GM18511 (cell line): ENCODE measurements around the gene SLC19A1.
"Not testable (repeated sequence)": the region's sequence is repeated elsewhere in the genome, so short reads cannot be mapped to it uniquely, and the experiment has no call there.

ENCODE experiments used
- ATAC-seq: cut with Tn5 transposase; IDR thresholded peaks from one replicate; pipeline ENCODE4 v1.9.1; 2021; ENCODE audit warnings: mild to moderate bottlenecking, moderate library complexity; ENCODE audit not compliant: unreplicated experiment

Gene SLC19A1

GRCh38 chr21:45577801-45578175, 35.5 kb upstream of the SLC19A1 start:
- ATAC-seq = no peak

DNA sequence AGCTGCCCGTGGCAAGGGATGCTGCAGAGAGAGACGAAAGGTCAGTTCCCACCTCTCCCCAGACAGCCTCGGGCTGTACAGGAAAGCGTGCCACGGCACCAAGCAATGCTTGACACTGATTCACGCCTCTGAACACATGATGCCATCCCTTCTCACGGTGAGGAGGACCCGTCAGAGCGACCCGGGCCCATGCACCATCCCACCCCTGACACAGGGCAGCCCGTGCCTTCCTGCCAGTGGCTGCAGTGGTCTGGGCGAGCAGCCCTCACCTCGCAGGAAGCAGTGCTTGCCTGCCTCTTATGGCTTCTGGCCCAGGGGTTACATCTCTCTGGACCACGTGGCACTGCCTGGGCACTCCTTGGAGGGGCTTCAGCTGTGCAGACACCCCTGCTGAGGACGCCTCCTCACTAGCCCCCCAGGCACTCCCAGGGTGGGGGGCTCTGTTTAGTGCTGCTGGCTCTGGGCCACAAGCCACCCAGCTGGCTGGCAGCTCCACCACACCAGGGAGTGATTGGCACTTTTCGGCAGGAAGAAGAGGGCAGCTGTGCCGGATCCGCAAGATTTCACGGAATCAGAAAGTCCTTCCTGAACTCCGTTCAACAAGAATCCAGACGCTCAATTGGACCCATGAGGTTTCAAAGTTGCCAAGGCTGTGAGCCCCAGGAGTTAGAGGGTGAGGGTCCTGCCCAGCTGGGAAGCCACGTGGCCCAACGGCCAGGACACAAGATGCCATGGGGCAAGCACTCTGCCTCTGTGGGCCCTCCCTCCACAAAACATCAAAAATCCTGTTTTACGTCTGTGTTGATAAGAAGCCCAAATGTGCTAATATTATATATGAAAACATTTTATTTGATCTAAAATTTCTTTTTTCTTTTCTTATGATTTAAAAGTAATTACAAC, 34.8 kb upstream of the SLC19A1 start:
- ATAC-seq = no peak

- ATAC-seq = no peak
Measured at GRCh38 chr21:45575993-45576837, 34.0 kb upstream of the SLC19A1 start.

- no peak for ATAC-seq
Measured at GRCh38 chr21:45575304-45575992, 33.2 kb upstream of the SLC19A1 start.

GRCh38 chr21:45574691-45575090, 32.5 kb upstream of the SLC19A1 start:
- ATAC-seq = no peak

DNA sequence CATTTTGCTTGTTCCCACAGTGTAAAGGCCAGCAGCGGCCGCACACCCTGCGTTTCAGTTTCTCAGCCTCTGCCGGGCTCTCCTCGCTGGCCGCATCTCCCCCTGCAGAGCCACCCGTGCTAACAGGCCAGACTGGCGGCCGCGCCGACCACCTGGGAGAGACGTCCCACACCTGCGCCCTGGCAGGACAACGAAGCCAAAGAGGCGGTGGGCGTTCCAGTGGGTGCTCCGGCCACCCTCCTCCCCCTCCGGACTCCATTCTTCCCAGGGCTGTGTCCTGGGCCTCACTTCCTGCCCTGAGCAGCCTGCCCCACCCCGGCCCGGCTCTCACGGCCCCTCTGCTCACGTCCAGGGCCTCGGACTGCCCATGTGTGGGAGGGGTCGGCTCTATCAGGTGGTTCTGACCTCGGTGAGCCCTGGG, 31.9 kb upstream of the SLC19A1 start:
- no peak for ATAC-seq

GRCh38 chr21:45573452-45574035, 31.3 kb upstream of the SLC19A1 start:
- ATAC-seq = no peak

GRCh38 chr21:45572783-45573451, 30.7 kb upstream of the SLC19A1 start:
- ATAC-seq = no peak

GRCh38 chr21:45572231-45572630, 30.0 kb upstream of the SLC19A1 start:
- ATAC-seq = no peak

GRCh38 chr21:45571641-45572040, 29.4 kb upstream of the SLC19A1 start:
- ATAC-seq = no peak

DNA sequence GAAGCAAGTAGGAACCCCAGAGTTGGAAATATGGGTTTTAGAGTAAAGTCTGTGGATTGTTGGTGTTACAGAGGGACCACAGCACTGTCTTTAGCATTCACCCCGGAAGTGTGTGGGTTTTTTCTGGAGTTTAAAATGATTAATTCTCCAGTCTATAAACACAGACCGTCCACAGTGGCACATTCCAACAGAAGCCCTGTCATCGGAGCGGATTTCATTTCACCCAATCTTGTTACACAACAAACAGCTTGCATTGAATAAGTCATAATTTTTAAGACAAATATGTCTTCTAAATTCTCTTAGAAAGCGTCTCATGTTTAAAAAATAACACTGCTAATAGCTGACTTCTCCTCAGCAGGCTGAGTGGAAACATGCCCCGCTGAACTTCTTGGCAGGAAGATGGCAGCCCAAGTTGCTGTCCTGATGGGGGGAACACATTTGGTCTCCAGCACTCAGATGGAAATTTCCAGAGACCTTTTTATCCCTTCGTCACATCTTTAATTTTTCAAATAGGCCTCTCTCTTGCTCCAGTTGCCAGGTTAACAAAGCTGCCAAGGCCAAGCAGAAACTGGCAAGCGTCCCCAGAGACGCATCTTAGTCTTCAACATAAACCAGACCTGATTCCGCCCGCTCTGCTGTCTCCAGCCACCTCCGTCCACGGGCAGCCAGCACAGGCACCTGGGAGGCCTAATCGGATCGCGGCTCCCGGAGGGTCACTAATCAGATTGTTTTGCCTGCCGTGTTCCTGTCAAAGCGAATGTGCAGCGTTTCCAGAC, 28.8 kb upstream of the SLC19A1 start:
- no peak for ATAC-seq

DNA sequence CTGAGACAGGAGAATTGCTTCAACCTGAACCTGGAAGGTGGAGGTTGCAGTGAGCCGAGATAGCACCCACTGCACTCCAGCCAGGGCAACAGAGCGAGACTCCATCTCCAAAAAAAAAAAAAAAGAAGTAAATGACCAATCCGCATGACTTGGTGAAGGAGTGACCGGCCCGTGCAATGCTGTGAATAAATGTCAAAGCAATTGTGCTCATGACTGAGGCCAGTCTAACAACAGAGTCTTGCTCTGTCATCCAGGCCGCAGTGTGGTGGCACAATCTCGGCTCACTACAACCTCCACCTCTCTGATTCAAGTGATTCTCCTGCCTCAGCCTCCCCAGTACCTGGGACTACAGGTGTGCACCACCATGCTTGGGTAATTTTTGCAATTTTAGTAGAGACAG, 27.8 kb upstream of the SLC19A1 start:
- no peak for ATAC-seq

DNA sequence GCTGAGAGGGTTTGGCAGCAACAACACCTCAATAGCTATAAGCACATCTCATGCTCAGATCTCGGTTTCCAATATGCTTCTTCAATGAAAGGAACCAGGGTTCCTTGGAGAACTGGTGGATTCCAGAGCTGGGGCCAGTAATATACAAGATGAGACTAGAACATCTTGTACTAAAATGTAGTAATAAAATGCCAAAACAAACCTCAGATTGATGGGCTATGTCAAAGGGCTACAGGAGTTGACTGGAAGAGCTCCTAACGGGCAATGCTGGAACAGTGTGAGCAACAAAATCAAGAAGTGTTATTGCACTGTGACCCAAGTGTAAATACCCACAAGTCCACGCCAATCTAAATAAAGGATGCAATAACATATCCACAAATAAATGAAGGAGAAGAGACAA, 26.1 kb upstream of the SLC19A1 start:
- ATAC-seq = no peak

DNA sequence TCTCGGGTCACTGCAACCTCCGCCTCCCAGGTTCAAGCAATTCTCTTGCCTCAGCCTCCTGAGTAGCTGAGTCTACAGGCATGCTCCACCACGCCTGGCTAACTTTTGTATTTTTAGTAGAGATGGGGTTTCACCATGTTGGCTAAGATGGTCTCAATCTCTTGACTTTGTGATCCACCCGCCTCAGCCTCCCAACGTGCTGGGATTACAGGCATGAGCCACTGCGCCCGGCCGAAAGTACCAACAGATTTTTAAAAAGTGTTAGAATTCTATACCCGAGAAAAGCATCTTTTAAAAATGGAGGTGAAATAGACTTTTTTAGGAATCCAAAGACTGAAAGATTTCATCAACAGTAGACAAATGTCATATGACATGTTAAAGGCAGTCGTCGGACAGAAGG, 21.9 kb upstream of the SLC19A1 start:
- ATAC-seq = not testable (repeated sequence)

- ATAC-seq = no peak
Measured at GRCh38 chr21:45562965-45563364, 20.7 kb upstream of the SLC19A1 start.

DNA sequence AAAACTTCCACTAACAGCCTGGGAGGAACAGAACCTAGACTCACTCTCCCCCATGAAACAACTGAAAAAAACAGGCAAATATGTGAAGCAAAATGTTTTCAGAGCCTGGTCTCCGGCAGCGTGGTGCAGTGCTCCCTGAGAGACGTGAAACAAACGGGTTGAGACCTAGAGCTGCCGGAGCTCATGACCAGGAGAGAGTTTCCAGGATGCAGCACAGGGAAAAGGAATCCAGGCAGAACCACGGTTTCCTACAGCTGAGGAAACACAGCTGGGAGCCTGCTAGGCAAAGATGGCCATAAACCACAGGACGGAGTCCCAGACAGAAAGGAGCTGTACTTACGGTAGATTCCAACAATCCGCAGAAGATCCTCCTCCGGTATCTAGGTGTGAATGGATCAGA, 20.2 kb upstream of the SLC19A1 start:
- no peak for ATAC-seq

GRCh38 chr21:45561241-45561640, 19.0 kb upstream of the SLC19A1 start:
- ATAC-seq = not testable (repeated sequence)

GRCh38 chr21:45560106-45561021, 18.1 kb upstream of the SLC19A1 start:
- ATAC-seq = no peak
